K562 (cell line): ENCODE measurements around the gene LRRC27. TPM values are rescaled to one million over a fixed set of nuclear protein-coding genes. Genes with fewer than 3 reads are reported as not detected.

Experiments
- ATAC-seq: fragments of 200-7000 bp; cut with Tn5 transposase; 3 replicates; pipeline ENCODE4 v1.9.1; 2020; ENCODE audit warnings: moderate library complexity
- BruUV-seq: library from RNA; stranded (reverse); fragments of 400-500 nt; replicated peaks from 2 replicates; lab custom pipeline; 2021; lab: Mats Ljungman, UMichigan
- CTCF ChIA-PET: fragments of 300-600 bp; formaldehyde crosslinking; extraction: SDS; loops from one replicate; lab custom pipeline; 2021; ENCODE audit warnings: low intra/inter-chr PET ratio; lab: Yijun Ruan, JAX
- POLR2A ChIA-PET: fragments of 300-600, 350-650 bp; sonication (Branson Sonifier 250); formaldehyde crosslinking; extraction: SDS; loops from one replicate; lab custom pipeline; 2021; ENCODE audit warnings: antibody characterized with exemption, inconsistent platforms; lab: Yijun Ruan, JAX
- DNase-seq, 4 experiments: peaks; one replicate each; pipeline versions ENCODE4 v3.0.0 to v3.0.0-alpha.2; 2011 to 2018; ENCODE audit warnings: low spot score in 3 of 4, mixed read lengths in 3 of 4; ENCODE audit errors: extremely low read depth in 1 of 4
- FAIRE-seq: peaks from 2 replicates; lab custom pipeline; 2011; peaks lifted over from hg19 to GRCh38; lab: Jason Lieb, UNC
- H2AFZ ChIP-seq: 2 replicates; pipeline ENCODE4 v1.6.0; 2011; ENCODE audit warnings: low read depth, low read length, control low read depth, inconsistent platforms
- H3K27ac ChIP-seq: fragments of 200-600 bp; 3 replicates; pipeline ENCODE4 v1.8.0; 2011; ENCODE audit warnings: low read depth, mild to moderate bottlenecking, control low read depth, inconsistent platforms, low read length, moderate library complexity, mixed read lengths; ENCODE audit errors: extremely low read depth
- H3K27me3 ChIP-seq, 2 experiments: fragments of 300-600 bp in 1 of 2; 2 replicates in 1 of 2; 3 replicates in 1 of 2; pipeline versions ENCODE4 v1.6.0 to v1.8.0; 2011; ENCODE audit warnings: inconsistent platforms in 2 of 2, low read length in 2 of 2, mild to moderate bottlenecking in 1 of 2, mixed read lengths in 1 of 2, moderate library complexity in 1 of 2; ENCODE audit not compliant: control insufficient read depth in 2 of 2, insufficient read depth in 2 of 2
- H3K36me3 ChIP-seq: fragments of 300-600 bp; 3 replicates; pipeline ENCODE4 v1.8.0; 2011; ENCODE audit warnings: mild to moderate bottlenecking, low read length, inconsistent platforms; ENCODE audit not compliant: control insufficient read depth, insufficient read depth
- H3K4me1 ChIP-seq, 2 experiments: fragments of 200-600 bp in 1 of 2; replicated peaks in 1 of 2; 2 replicates in 1 of 2; 3 replicates in 1 of 2; pipeline versions ENCODE4 v1.5.1 to v1.8.0; 2011; ENCODE audit warnings: inconsistent platforms in 2 of 2, low read length in 2 of 2, mild to moderate bottlenecking in 1 of 2, mixed read lengths in 1 of 2, moderate library complexity in 1 of 2; ENCODE audit not compliant: control insufficient read depth in 2 of 2, insufficient read depth in 2 of 2
- H3K4me2 ChIP-seq: 2 replicates; pipeline ENCODE4 v1.6.1; 2011; ENCODE audit warnings: low read length, control low read depth, inconsistent platforms, mixed read lengths; ENCODE audit not compliant: insufficient read depth
- H3K4me3 ChIP-seq: fragments of 200-600 bp; sonication (generic), shearing (Covaris generic); 2 replicates; pipeline ENCODE4 v1.5.1; 2016; ENCODE audit warnings: control low read depth, inconsistent platforms
- H3K79me2 ChIP-seq: fragments of 200-600 bp; 3 replicates; pipeline ENCODE4 v1.8.0; 2011; ENCODE audit warnings: low read length, inconsistent platforms; ENCODE audit not compliant: control insufficient read depth, insufficient read depth
- H3K9ac ChIP-seq, 2 experiments: 2 replicates each; pipeline versions ENCODE4 v1.6.0 to v1.6.1; 2011; ENCODE audit warnings: low read depth in 2 of 2, low read length in 2 of 2, control low read depth in 1 of 2, inconsistent platforms in 1 of 2, mild to moderate bottlenecking in 1 of 2, mixed read lengths in 1 of 2; ENCODE audit not compliant: insufficient read depth in 1 of 2
- H3K9me1 ChIP-seq: one replicate; pipeline ENCODE4 v1.6.0; 2011; ENCODE audit warnings: inconsistent platforms, mild to moderate bottlenecking, low read length, moderate library complexity; ENCODE audit not compliant: control insufficient read depth, insufficient read depth
- H3K9me3 ChIP-seq: replicated peaks from 2 replicates; pipeline ENCODE4 v1.5.1; 2011; ENCODE audit warnings: low read depth, low read length, inconsistent platforms; ENCODE audit not compliant: control insufficient read depth, insufficient read depth
- H4K20me1 ChIP-seq: replicated peaks from 2 replicates; pipeline ENCODE4 v1.6.1; 2011; ENCODE audit warnings: low read length, inconsistent platforms, mixed read lengths; ENCODE audit not compliant: control insufficient read depth, insufficient read depth
- CREM ChIP-seq: IDR thresholded peaks from 2 replicates; pipeline ENCODE4 v1.6.1; 2014; ENCODE audit warnings: antibody characterized with exemption, low read depth
- NFATC3 ChIP-seq: fragments of 450-650 bp; IDR thresholded peaks from 2 replicates; pipeline ENCODE4 v1.6.1; 2017; ENCODE audit warnings: mild to moderate bottlenecking
- RAD21 ChIP-seq, 2 experiments: fragments of 250-450 bp in 1 of 2; fragments of 450-650 bp in 1 of 2; sonication (Bioruptor Pico) in 1 of 2; formaldehyde crosslinking in 1 of 2; IDR thresholded peaks in 1 of 2; conservative IDR thresholded peaks in 1 of 2; 2 replicates each; pipeline versions ENCODE4 v1.4.0 to v1.8.0; 2020 to 2022; ENCODE audit warnings: mild to moderate bottlenecking in 2 of 2, moderate library complexity in 1 of 2
- RB1 ChIP-seq: fragments of 450-650 bp; IDR thresholded peaks from 2 replicates; pipeline ENCODE4 v1.6.1; 2017; ENCODE audit warnings: low read depth, mild to moderate bottlenecking
- SMAD1 ChIP-seq: fragments of 150-350 bp; IDR thresholded peaks from 2 replicates; pipeline ENCODE4 v1.6.1; 2014; ENCODE audit warnings: low read length, low read depth; ENCODE audit not compliant: partially characterized antibody
- SMAD3 ChIP-seq: fragments of 450-650 bp; formaldehyde crosslinking; conservative IDR thresholded peaks from 2 replicates; pipeline ENCODE4 v1.4.0; 2020; ENCODE audit warnings: mild to moderate bottlenecking
- SMC3 ChIP-seq: conservative IDR thresholded peaks from 2 replicates; pipeline ENCODE4 v1.6.1; 2011; ENCODE audit warnings: low read depth, low read length, improper control_type of control experiment; ENCODE audit not compliant: insufficient read depth
- WGBS: fragments of 100-300 bp; shearing (Covaris generic); methylation state at CpG from one replicate; pipeline ENCODE4 v1.1.6; 2016; ENCODE audit warnings: low coverage, mixed read lengths; ENCODE audit not compliant: insufficient coverage; ENCODE audit errors: missing lambda C conversion rate; 5-methylcytosine and 5-hydroxymethylcytosine counted together
- in situ Hi-C: fragments of 300-500 bp; cut with MboI; formaldehyde crosslinking; loops from 4 replicates; pipeline ENCODE4 v1.15.0; 2018; ENCODE audit warnings: inconsistent platforms, mixed read lengths
- intact Hi-C: fragments of 100-400 bp; cut with micrococcal nuclease; formaldehyde crosslinking; loops from 2 replicates; pipeline ENCODE4 v1.14.2; 2022
- polyA plus RNA-seq, 8 experiments: library from polyadenylated mRNA; depleted of rRNA in 4 of 8; stranded (reverse) in 5 of 8; unstranded in 3 of 8; fragments of >200 nt; fragmentation: Nextera tagmentation in 2 of 8; fragmentation: Illumina TruSeq in 1 of 8; extraction: Ambion mirVana in 2 of 8; extraction: Trizol in 1 of 8; gene quantifications; 2 replicates each; pipeline versions ENCODE4 v1.2.1 to v1.2.3, GENCODE V29; 2011 to 2014; ENCODE audit warnings: inconsistent platforms in 1 of 8, missing spikeins in 1 of 8
- total RNA-seq, 7 experiments: library from RNA; depleted of rRNA in 6 of 7; stranded (reverse); fragments of >200 nt in 6 of 7; fragmentation: Illumina TruSeq in 2 of 7; extraction: Trizol in 2 of 7; gene quantifications; 2 replicates each; pipeline versions ENCODE4 v1.2.1 to v1.2.3, GENCODE V29; 2011 to 2021; ENCODE audit warnings: low replicate concordance in 1 of 7
- TF ChIP-seq, protein P1 (sequence below): sonication (generic); formaldehyde crosslinking; IDR thresholded peaks from 2 replicates; pipeline ENCODE4 v1.8.0; 2022; ENCODE audit warnings: missing genetic modification reagents, mild to moderate bottlenecking, moderate library complexity, borderline replicate concordance
- TF ChIP-seq, protein P2 (sequence below), 3 experiments: IDR thresholded peaks in 2 of 3; conservative IDR thresholded peaks in 1 of 3; 2 replicates each; pipeline ENCODE4 v1.5.1; 2011 to 2012; ENCODE audit warnings: low read length in 3 of 3, mild to moderate bottlenecking in 3 of 3, control low read depth in 2 of 3, improper control_type of control experiment in 1 of 3, inconsistent platforms in 1 of 3, low read depth in 1 of 3, mixed read lengths in 1 of 3, moderate library complexity in 1 of 3; ENCODE audit not compliant: insufficient read depth in 2 of 3

The LRRC27 gene
- total and polyA plus RNA-seq, 9 of the 15 experiments (the other 6 are each of a cell fraction or from before 2014, with no cell fraction given): 0.10 to 2.7 (median 1.4) TPM

DNA sequence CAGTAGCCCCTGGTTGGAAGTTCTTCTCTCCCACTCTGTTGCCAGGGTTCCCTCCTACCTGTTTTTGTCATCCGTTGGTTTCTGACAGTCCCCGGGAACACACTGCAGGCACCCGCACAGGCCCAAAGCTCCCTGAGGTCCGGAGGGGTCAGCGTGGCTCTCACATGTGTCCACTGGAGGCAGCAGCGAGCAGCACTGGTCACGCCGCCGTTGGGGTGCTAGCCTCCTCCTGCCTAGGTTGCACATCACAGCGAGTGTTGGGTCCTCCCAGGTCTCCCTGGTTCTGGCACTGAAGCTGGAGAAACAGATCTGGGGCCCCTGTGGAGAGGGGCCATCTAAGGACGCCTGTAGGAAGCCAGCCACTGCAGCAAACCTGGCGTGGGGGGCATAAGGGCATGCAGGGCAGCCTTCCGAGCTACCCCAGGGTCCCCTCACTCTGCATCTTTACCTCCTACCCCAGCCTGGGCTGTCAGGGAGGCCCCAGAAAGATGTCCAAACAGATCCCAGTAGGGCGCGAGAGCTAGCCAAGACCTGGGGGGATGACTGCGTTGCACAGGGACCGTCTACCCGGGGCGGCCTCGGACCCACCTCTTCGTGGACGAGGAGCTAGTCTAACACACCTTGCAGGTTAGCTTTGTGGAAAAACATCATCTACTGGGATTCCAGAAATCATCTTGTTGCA lies 28.9 kb downstream of the LRRC27 start:
- no peaks in the 10 kb centered on the region for H4K20me1 ChIP-seq
- TF ChIP-seq RAD21 (CRISPR knock-in tag; conservative IDR thresholded peaks at IDR 0.05 in 1 of 2, IDR thresholded peaks at IDR 0.05 in 1 of 2): peak in 1 of 2 experiments; percentile 32; a peak in 2 of 4 replicates
- TF ChIP-seq, protein P1, sequence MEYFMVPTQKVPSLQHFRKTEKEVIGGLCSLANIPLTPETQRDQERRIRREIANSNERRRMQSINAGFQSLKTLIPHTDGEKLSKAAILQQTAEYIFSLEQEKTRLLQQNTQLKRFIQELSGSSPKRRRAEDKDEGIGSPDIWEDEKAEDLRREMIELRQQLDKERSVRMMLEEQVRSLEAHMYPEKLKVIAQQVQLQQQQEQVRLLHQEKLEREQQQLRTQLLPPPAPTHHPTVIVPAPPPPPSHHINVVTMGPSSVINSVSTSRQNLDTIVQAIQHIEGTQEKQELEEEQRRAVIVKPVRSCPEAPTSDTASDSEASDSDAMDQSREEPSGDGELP (CRISPR knock-in tag): peak; percentile 29; the same call in 1 of the 2 replicates
- TF ChIP-seq CREM: peak; percentile 38; the same call in 1 of the 2 replicates
- TF ChIP-seq NFATC3: no peak
- TF ChIP-seq, protein P2, sequence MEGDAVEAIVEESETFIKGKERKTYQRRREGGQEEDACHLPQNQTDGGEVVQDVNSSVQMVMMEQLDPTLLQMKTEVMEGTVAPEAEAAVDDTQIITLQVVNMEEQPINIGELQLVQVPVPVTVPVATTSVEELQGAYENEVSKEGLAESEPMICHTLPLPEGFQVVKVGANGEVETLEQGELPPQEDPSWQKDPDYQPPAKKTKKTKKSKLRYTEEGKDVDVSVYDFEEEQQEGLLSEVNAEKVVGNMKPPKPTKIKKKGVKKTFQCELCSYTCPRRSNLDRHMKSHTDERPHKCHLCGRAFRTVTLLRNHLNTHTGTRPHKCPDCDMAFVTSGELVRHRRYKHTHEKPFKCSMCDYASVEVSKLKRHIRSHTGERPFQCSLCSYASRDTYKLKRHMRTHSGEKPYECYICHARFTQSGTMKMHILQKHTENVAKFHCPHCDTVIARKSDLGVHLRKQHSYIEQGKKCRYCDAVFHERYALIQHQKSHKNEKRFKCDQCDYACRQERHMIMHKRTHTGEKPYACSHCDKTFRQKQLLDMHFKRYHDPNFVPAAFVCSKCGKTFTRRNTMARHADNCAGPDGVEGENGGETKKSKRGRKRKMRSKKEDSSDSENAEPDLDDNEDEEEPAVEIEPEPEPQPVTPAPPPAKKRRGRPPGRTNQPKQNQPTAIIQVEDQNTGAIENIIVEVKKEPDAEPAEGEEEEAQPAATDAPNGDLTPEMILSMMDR (IDR thresholded peaks at IDR 0.05 in 2 of 3, conservative IDR thresholded peaks at IDR 0.05 in 1 of 3; ENCODE audit: insufficient read depth in 2 of 3, low read depth in 1 of 3, low read length in 3 of 3): peak; percentile 61 to 75 (median 68)
- no peak for TF ChIP-seq SMAD3 (CRISPR knock-in tag)
- 0 out of 2 replicates have a peak, but pooled peaks have one; percentile 19 for TF ChIP-seq RB1
- TF ChIP-seq SMC3: peak; percentile 37; the same call in 1 of the 2 replicates
- TF ChIP-seq SMAD1: no peak
- H3K79me2 ChIP-seq: no peaks in the 10 kb centered on the region
- no peaks in the 10 kb centered on the region for H3K9me1 ChIP-seq
- ATAC-seq: peak; percentile 96
- WGBS: 28% methylated on average over 16 of the region's 22 CpGs
- ChIA-PET CTCF (interaction anchor here (0.7 kb wide), 1 partner anchor 92 kb away, joined by 3 read pairs; no protein-coding TSS in a partner anchor), POLR2A (interaction anchor here (0.6 kb wide), 1 partner anchor 209 kb away, joined by 4 read pairs; no protein-coding TSS in a partner anchor)
- H3K9me3 ChIP-seq: no peaks in the 10 kb centered on the region; the same call in 1 of the 2 replicates
- peaks cover 0 to under 1% of the 10 kb centered on the region in 2 experiments; a peak in 1 of 5 replicates for H3K27me3 ChIP-seq
- peaks cover 0 to 11% of the 10 kb centered on the region in 2 experiments; a peak in 1 of 5 replicates for H3K4me1 ChIP-seq
- no peak overlapping the region for H3K9ac ChIP-seq
- intact Hi-C loops (no loop called here), in situ Hi-C loops (no loop called here)
- peak; percentile 53 to 66 (median 60) for DNase-seq
- no TSS peak for BruUV-seq
- H3K27ac ChIP-seq: no peak overlapping the region
- no peak for FAIRE-seq
- no peak overlapping the region for H2AFZ ChIP-seq
- no peak overlapping the region for H3K4me2 ChIP-seq
- H3K4me3 ChIP-seq: no peak overlapping the region
- H3K36me3 ChIP-seq: no peaks in the 10 kb centered on the region
